HepG2 (cell line): Measurements from ENCODE around the gene BMPR2. TPM values are rescaled to one million over a fixed set of nuclear protein-coding genes. Genes with fewer than 3 reads are reported as not detected.

ENCODE experiments used
- GABPA ChIP-seq, 2 experiments: IDR thresholded peaks; 2 replicates each; pipeline ENCODE4 v1.6.1; 2011 to 2016; ENCODE audit warnings: low read depth in 2 of 2, low read length in 1 of 2, missing biosample characterization in 1 of 2, missing genetic modification characterization in 1 of 2
- HMGA1 ChIP-seq: sonication (generic); formaldehyde crosslinking; conservative IDR thresholded peaks from 2 replicates; pipeline ENCODE4 v1.4.0; 2020; ENCODE audit warnings: missing genetic modification reagents
- HOXA3 ChIP-seq: sonication (generic); formaldehyde crosslinking; IDR thresholded peaks from 2 replicates; pipeline ENCODE4 v1.5.0; 2020; ENCODE audit warnings: missing genetic modification reagents
- LRRFIP1 ChIP-seq: sonication (generic); formaldehyde crosslinking; conservative IDR thresholded peaks from 2 replicates; pipeline ENCODE4 v1.4.0; 2020; ENCODE audit warnings: missing genetic modification reagents
- MED8 ChIP-seq: sonication (generic); formaldehyde crosslinking; IDR thresholded peaks from 2 replicates; pipeline ENCODE4 v1.8.1; 2023; ENCODE audit warnings: mild to moderate bottlenecking, missing genetic modification reagents; ENCODE audit not compliant: insufficient replicate concordance
- PAF1 ChIP-seq: IDR thresholded peaks from 2 replicates; pipeline ENCODE4 v1.6.1; 2016; ENCODE audit warnings: missing genetic modification reagents, missing compliant biosample characterization
- POLR2AphosphoS5 ChIP-seq: IDR thresholded peaks from 2 replicates; pipeline ENCODE4 v1.6.1; 2012; ENCODE audit warnings: low read depth, low read length
- RARG ChIP-seq: sonication (generic); formaldehyde crosslinking; IDR thresholded peaks from 2 replicates; pipeline ENCODE4 v1.4.0; 2020; ENCODE audit warnings: low read depth, mild to moderate bottlenecking, missing genetic modification reagents
- RNF2 ChIP-seq: fragments of 450-650 bp; conservative IDR thresholded peaks from 2 replicates; pipeline ENCODE4 v1.6.1; 2016; ENCODE audit warnings: low read depth
- RNF219 ChIP-seq: sonication (generic); formaldehyde crosslinking; IDR thresholded peaks from 2 replicates; pipeline ENCODE4 v1.5.0; 2020; ENCODE audit warnings: mild to moderate bottlenecking, missing genetic modification reagents
- SATB2 ChIP-seq: sonication (generic); formaldehyde crosslinking; IDR thresholded peaks from 2 replicates; pipeline ENCODE4 v1.5.0; 2020; ENCODE audit warnings: missing genetic modification reagents
- SPEN ChIP-seq: sonication (generic); formaldehyde crosslinking; IDR thresholded peaks from 2 replicates; pipeline ENCODE4 v1.5.1; 2020; ENCODE audit warnings: low read depth, mild to moderate bottlenecking, missing genetic modification reagents
- TOE1 ChIP-seq: sonication (generic); formaldehyde crosslinking; IDR thresholded peaks from 2 replicates; pipeline ENCODE4 v1.4.0; 2020; ENCODE audit warnings: mild to moderate bottlenecking, missing genetic modification reagents
- ZC3H4 ChIP-seq: sonication (generic); formaldehyde crosslinking; IDR thresholded peaks from 2 replicates; pipeline ENCODE4 v1.4.0; 2020; ENCODE audit warnings: missing genetic modification reagents, borderline replicate concordance
- ZNF3 ChIP-seq: IDR thresholded peaks from 2 replicates; pipeline ENCODE4 v1.7.0; 2017; ENCODE audit warnings: inconsistent platforms
- ZNF7 ChIP-seq: IDR thresholded peaks from 2 replicates; pipeline ENCODE4 v1.6.1; 2016; ENCODE audit warnings: missing biosample characterization, missing genetic modification reagents
- ZNF720 ChIP-seq: sonication (generic); formaldehyde crosslinking; IDR thresholded peaks from 2 replicates; pipeline ENCODE4 v1.4.0; 2020; ENCODE audit warnings: missing genetic modification reagents
- ZNF737 ChIP-seq: sonication (generic); formaldehyde crosslinking; IDR thresholded peaks from 2 replicates; pipeline ENCODE4 v1.5.0; 2020; ENCODE audit warnings: missing genetic modification reagents, mild to moderate bottlenecking, borderline replicate concordance
- ZNF749 ChIP-seq: sonication (generic); formaldehyde crosslinking; IDR thresholded peaks from 2 replicates; pipeline ENCODE4 v1.8.0; 2022; ENCODE audit warnings: mild to moderate bottlenecking, missing genetic modification reagents, moderate library complexity, borderline replicate concordance
- ZNF75D ChIP-seq: sonication (generic); formaldehyde crosslinking; IDR thresholded peaks from 2 replicates; pipeline ENCODE4 v1.8.1; 2023; ENCODE audit warnings: missing genetic modification reagents, mild to moderate bottlenecking, borderline replicate concordance
- ZNF772 ChIP-seq: sonication (generic); formaldehyde crosslinking; IDR thresholded peaks from 2 replicates; pipeline ENCODE4 v1.5.0; 2020; ENCODE audit warnings: mild to moderate bottlenecking, missing genetic modification reagents
- polyA plus RNA-seq, 8 experiments: library from polyadenylated mRNA; depleted of rRNA in 3 of 8; stranded (reverse) in 7 of 8; unstranded in 1 of 8; fragments of >200 nt; fragmentation: Illumina TruSeq in 4 of 8; extraction: Trizol in 4 of 8; gene quantifications; 2 replicates each; pipeline versions ENCODE4 v1.2.1 to v1.2.3, GENCODE V29; 2011 to 2016; ENCODE audit warnings: low read depth in 4 of 8, missing spikeins in 1 of 8, mixed read lengths in 1 of 8; ENCODE audit not compliant: insufficient read depth in 1 of 8
- total RNA-seq, 5 experiments: library from RNA; depleted of rRNA; stranded (reverse); fragments of >200 nt; fragmentation: Illumina TruSeq; extraction: Trizol; gene quantifications; 2 replicates each; pipeline ENCODE4 v1.2.3, GENCODE V29; 2016; ENCODE audit warnings: low read depth in 1 of 5

Gene BMPR2
- total and polyA plus RNA-seq, 2 of the 13 experiments (the other 11 are each of a cell fraction or from before 2014, with no cell fraction given), result 5.5 to 10.3 TPM

- TF ChIP-seq ZNF749 (CRISPR knock-in tag) (no peak; the same call in 1 of the 2 replicates), RARG (CRISPR knock-in tag) (no peak), ZNF720 (no peak), SPEN (peak; percentile 52; the same call in 1 of the 2 replicates), ZNF75D (CRISPR knock-in tag) (no peak), PAF1 (CRISPR knock-in tag) (no peak), ZNF3 (CRISPR knock-in tag) (no peak), ZNF772 (CRISPR knock-in tag) (peak; percentile 83; the same call in 1 of the 2 replicates), TOE1 (CRISPR knock-in tag) (no peak), MED8 (CRISPR knock-in tag) (no peak), HMGA1 (no peak), ZNF737 (CRISPR knock-in tag) (no peak), ZC3H4 (CRISPR knock-in tag) (no peak), RNF2 (no peak), SATB2 (no peak), LRRFIP1 (CRISPR knock-in tag) (no peak), GABPA (IDR thresholded peaks at IDR 0.05; ENCODE audit: low read depth, low read length) (no peak), GABPA (CRISPR knock-in tag; IDR thresholded peaks at IDR 0.05; ENCODE audit: low read depth) (peak; percentile 27; the same call in 1 of the 2 replicates), HOXA3 (peak; percentile 82), POLR2AphosphoS5 (peak; percentile 61), RNF219 (CRISPR knock-in tag) (no peak), ZNF7 (CRISPR knock-in tag) (no peak)
These were observed 212.8 kb downstream of the BMPR2 start (continued) for GRCh38 chr2:202588647-202589581.
